PC-9 (cell line): ENCODE results near the gene RABL6. TPM values are rescaled to one million over a fixed set of nuclear protein-coding genes. Genes with fewer than 3 reads are reported as not detected.

Experiments used
- BruUV-seq: library from RNA; stranded (reverse); fragments of 400-500 nt; replicated peaks from 2 replicates; lab custom pipeline; 2021; lab: Mats Ljungman, UMichigan
- CTCF ChIA-PET: fragments of 300-600 bp; sonication (Branson Sonifier 250); formaldehyde crosslinking; loops from one replicate; lab custom pipeline; 2022; ENCODE audit warnings: antibody characterized with exemption; lab: Charles Lee
- POLR2A ChIA-PET: fragments of 300-600 bp; sonication (Branson Sonifier 250); formaldehyde crosslinking; loops from one replicate; lab custom pipeline; 2022; ENCODE audit warnings: antibody characterized with exemption; ENCODE audit not compliant: unreplicated experiment; lab: Charles Lee
- DNase-seq, 2 experiments: peaks; one replicate each; pipeline versions ENCODE4 v3.0.0 to v3.0.0-alpha.2; 2015 to 2022; ENCODE audit warnings: mixed read lengths in 1 of 2
- H2AFZ ChIP-seq: fragments of 200-600 bp; sonication (generic); 2 replicates; pipeline ENCODE4 v1.8.1; 2017; ENCODE audit warnings: antibody characterized with exemption
- H3F3A ChIP-seq: fragments of 200-600 bp; sonication (generic); 2 replicates; pipeline ENCODE4 v1.8.1; 2017; ENCODE audit warnings: antibody characterized with exemption, mild to moderate bottlenecking, low read depth; ENCODE audit not compliant: insufficient read depth
- H3K27ac ChIP-seq: fragments of 200-600 bp; sonication (generic); 2 replicates; pipeline ENCODE4 v1.6.1; 2016; ENCODE audit warnings: mixed run types
- H3K27me3 ChIP-seq: fragments of 200-600 bp; sonication (generic); 2 replicates; pipeline ENCODE4 v1.6.1; 2016; ENCODE audit warnings: low read depth, mixed run types; ENCODE audit not compliant: insufficient read depth
- H3K36me3 ChIP-seq: fragments of 200-600 bp; sonication (generic); 2 replicates; pipeline ENCODE4 v1.6.1; 2016; ENCODE audit warnings: low read depth, mixed run types
- H3K4me1 ChIP-seq: fragments of 200-600 bp; sonication (generic); replicated peaks from 2 replicates; pipeline ENCODE4 v1.6.1; 2016; ENCODE audit warnings: mixed run types; ENCODE audit not compliant: insufficient read depth
- H3K4me2 ChIP-seq: fragments of 200-600 bp; sonication (generic); 2 replicates; pipeline ENCODE4 v1.6.1; 2017; ENCODE audit warnings: mixed run types
- H3K4me3 ChIP-seq: fragments of 200-600 bp; sonication (generic); 2 replicates; pipeline ENCODE4 v1.6.1; 2016; ENCODE audit warnings: mixed run types
- H3K79me2 ChIP-seq: fragments of 200-600 bp; sonication (generic); 2 replicates; pipeline ENCODE4 v1.6.1; 2017; ENCODE audit warnings: low read depth, mixed run types
- H3K9me2 ChIP-seq: fragments of 200-600 bp; sonication (generic); 2 replicates; pipeline ENCODE4 v1.8.1; 2017; ENCODE audit warnings: mild to moderate bottlenecking; ENCODE audit not compliant: insufficient read depth
- H3K9me3 ChIP-seq: fragments of 200-600 bp; sonication (generic); 2 replicates; pipeline ENCODE4 v1.8.1; 2016; ENCODE audit warnings: low read depth; ENCODE audit not compliant: insufficient read depth
- H4K20me1 ChIP-seq: fragments of 200-600 bp; sonication (generic); 2 replicates; pipeline ENCODE4 v1.8.1; 2017; ENCODE audit not compliant: insufficient read depth
- CTCF ChIP-seq: fragments of 200-600 bp; sonication (generic); conservative IDR thresholded peaks from 2 replicates; pipeline ENCODE4 v1.6.1; 2017; ENCODE audit warnings: mixed run types, antibody characterized with exemption, mild to moderate bottlenecking, moderate library complexity
- EZH2 ChIP-seq: fragments of 200-600 bp; sonication (generic); IDR thresholded peaks from 2 replicates; pipeline ENCODE4 v1.8.0; 2017; ENCODE audit warnings: antibody characterized with exemption, low read depth
- intact Hi-C: fragments of 100-400 bp; cut with micrococcal nuclease; formaldehyde crosslinking; loops from one replicate; pipeline ENCODE4 v1.10.0; 2022; ENCODE audit not compliant: unreplicated experiment
- total RNA-seq: library from RNA; stranded (reverse); gene quantifications from 2 replicates; pipeline ENCODE4 v1.2.3, GENCODE V29; 2021

The RABL6 gene
- total RNA-seq, 1 experiment from 2014 or later: 116 TPM

GRCh38 chr9:136850866-136851775, 43.4 kb downstream of the RABL6 start:
- Histone ChIP-seq H3F3A (peaks cover 22% of the 10 kb centered on the region; the same call in 1 of the 2 replicates), H3K4me1 (peaks cover 6% of the 10 kb centered on the region; the same call in 1 of the 2 replicates), H3K4me2 (no peak overlapping the region), H4K20me1 (peaks cover 21% of the 10 kb centered on the region), H3K4me3 (no peak overlapping the region), H3K79me2 (no peaks in the 10 kb centered on the region), H3K9me3 (no peaks in the 10 kb centered on the region), H3K9me2 (no peaks in the 10 kb centered on the region), H3K27ac (no peak overlapping the region), H3K36me3 (no peaks in the 10 kb centered on the region), H2AFZ (no peak overlapping the region), H3K27me3 (no peaks in the 10 kb centered on the region)
- intact Hi-C loops: no loop called here
- no TSS peak for BruUV-seq
- TF ChIP-seq CTCF (no peak), EZH2 (no peak)
- DNase-seq: no peak
- POLR2A ChIA-PET: interaction anchor here (0.6 kb wide), 1 partner anchor 35 kb away, joined by 6 read pairs; the partner anchor contains the start of gene TRAF2
- CTCF ChIA-PET: no interaction called here

- no peak for TF ChIP-seq CTCF
- no peak for TF ChIP-seq EZH2
- Histone ChIP-seq H3K4me1 (peaks cover 6% of the 10 kb centered on the region; the same call in 1 of the 2 replicates), H3K4me3 (no peak within 1 kb of the TSS), H3K27ac (no peak within 1 kb of the TSS), H3K9me3 (no peaks in the 10 kb centered on the region), H4K20me1 (peaks cover 26% of the 10 kb centered on the region), H3K27me3 (no peaks in the 10 kb centered on the region), H3K4me2 (no peak within 1 kb of the TSS), H2AFZ (no peak within 1 kb of the TSS), H3K9me2 (no peaks in the 10 kb centered on the region), H3F3A (peaks cover 22% of the 10 kb centered on the region; the same call in 1 of the 2 replicates), H3K79me2 (no peaks in the 10 kb centered on the region), H3K36me3 (no peaks in the 10 kb centered on the region)
- intact Hi-C loops: no loop called here
- no TSS peak for BruUV-seq
- POLR2A ChIA-PET: no interaction called here
- CTCF ChIA-PET: no interaction called here
- peak in 1 of 2 experiments; percentile 29 for DNase-seq
These were observed 44.4 kb downstream of the RABL6 start, which contains the start of gene MAMDC4 for GRCh38 chr9:136851941-136852663. TSS of gene MAMDC4 (plus strand) at chr9:136852346. CDS start at chr9:136852417, 71 bp downstream.
